Endothelial cell of umbilical vein (primary cell): ENCODE results near the gene TRAF3. TPM values are rescaled to one million over a fixed set of nuclear protein-coding genes. Genes with fewer than 3 reads are reported as not detected.

Experiments
- BruUV-seq: library from RNA; stranded (reverse); fragments of 400-500 nt; replicated peaks from 2 replicates; lab custom pipeline; 2021; lab: Mats Ljungman, UMichigan
- CTCF ChIA-PET: fragments of 300-600, 350-600 bp; sonication (Branson Sonifier 250); formaldehyde crosslinking; loops from one replicate; lab custom pipeline; 2021; ENCODE audit warnings: antibody characterized with exemption, inconsistent platforms; lab: Charles Lee
- POLR2A ChIA-PET: fragments of 300-600, 350-600 bp; sonication (Branson Sonifier 250); formaldehyde crosslinking; loops from one replicate; lab custom pipeline; 2021; ENCODE audit warnings: antibody characterized with exemption, inconsistent platforms; lab: Charles Lee
- DNase-seq: peaks from one replicate; pipeline ENCODE4 v3.0.0-alpha.2; 2011; ENCODE audit warnings: low read depth, low spot score
- FAIRE-seq: peaks from 2 replicates; lab custom pipeline; 2011; peaks lifted over from hg19 to GRCh38; lab: Jason Lieb, UNC
- H2AFZ ChIP-seq: 2 replicates; pipeline ENCODE4 v1.6.0; 2012; ENCODE audit warnings: low read depth, low read length, control low read depth, inconsistent platforms
- H3K27ac ChIP-seq: 2 replicates; pipeline ENCODE4 v1.5.1; 2011; ENCODE audit warnings: low read depth, mild to moderate bottlenecking, control low read depth, low read length, moderate library complexity; ENCODE audit not compliant: insufficient read depth
- H3K27me3 ChIP-seq, 2 experiments: 2 replicates each; pipeline versions ENCODE4 v1.6.0 to v1.6.1; 2011; ENCODE audit warnings: low read length in 2 of 2, mixed read lengths in 1 of 2; ENCODE audit not compliant: control insufficient read depth in 2 of 2, insufficient read depth in 2 of 2
- H3K36me3 ChIP-seq, 2 experiments: 2 replicates in 1 of 2; 3 replicates in 1 of 2; pipeline ENCODE4 v1.5.1; 2011; ENCODE audit warnings: low read length in 2 of 2, mild to moderate bottlenecking in 1 of 2, moderate library complexity in 1 of 2; ENCODE audit not compliant: control insufficient read depth in 2 of 2, insufficient read depth in 2 of 2; ENCODE audit errors: extremely low read depth in 1 of 2
- H3K4me1 ChIP-seq: 3 replicates; pipeline ENCODE4 v1.5.1; 2011; ENCODE audit warnings: mild to moderate bottlenecking, low read length; ENCODE audit not compliant: control insufficient read depth, insufficient read depth; ENCODE audit errors: extremely low read depth
- H3K4me2 ChIP-seq: 2 replicates; pipeline ENCODE4 v1.6.1; 2011; ENCODE audit warnings: low read length, control low read depth, mixed read lengths; ENCODE audit not compliant: insufficient read depth
- H3K4me3 ChIP-seq, 3 experiments: fragments of 200-600 bp in 1 of 3; sonication (generic), shearing (Covaris generic) in 1 of 3; replicated peaks in 1 of 3; 2 replicates each; pipeline ENCODE4 v1.5.1; 2011 to 2016; ENCODE audit warnings: control low read depth in 3 of 3, low read length in 3 of 3, mild to moderate bottlenecking in 2 of 3, inconsistent platforms in 1 of 3, low read depth in 1 of 3, moderate library complexity in 1 of 3; ENCODE audit not compliant: insufficient read depth in 1 of 3
- H3K79me2 ChIP-seq: 2 replicates; pipeline ENCODE4 v1.6.0; 2012; ENCODE audit warnings: low read length, inconsistent platforms; ENCODE audit not compliant: control insufficient read depth, insufficient read depth
- H3K9ac ChIP-seq: replicated peaks from 2 replicates; pipeline ENCODE3; 2011; ENCODE audit warnings: low read length, control low read depth; ENCODE audit not compliant: insufficient read depth; ENCODE audit errors: extremely low read depth
- H3K9me1 ChIP-seq: replicated peaks from 3 replicates; pipeline ENCODE4 v1.6.0; 2011; ENCODE audit warnings: mild to moderate bottlenecking, low read length; ENCODE audit not compliant: control insufficient read depth, insufficient read depth; ENCODE audit errors: extremely low read depth
- H3K9me3 ChIP-seq: replicated peaks from 2 replicates; pipeline ENCODE4 v1.5.1; 2012; ENCODE audit warnings: low read length, inconsistent platforms; ENCODE audit not compliant: control insufficient read depth, insufficient read depth
- H4K20me1 ChIP-seq: replicated peaks from 2 replicates; pipeline ENCODE3; 2011; ENCODE audit warnings: mild to moderate bottlenecking, low read length; ENCODE audit not compliant: control insufficient read depth, insufficient read depth; ENCODE audit errors: extremely low read depth
- CTCF ChIP-seq, 2 donors: IDR thresholded peaks; 1 replicate in 1 of 2; 2 replicates in 1 of 2; pipeline ENCODE4 v1.5.1; 2011; ENCODE audit warnings: low read length in 2 of 2, mild to moderate bottlenecking in 2 of 2, moderate library complexity in 2 of 2, control low read depth in 1 of 2, inconsistent platforms in 1 of 2, low read depth in 1 of 2; ENCODE audit not compliant: insufficient read depth in 1 of 2; ENCODE audit errors: extremely low read depth in 1 of 2
- EZH2 ChIP-seq: IDR thresholded peaks from 2 replicates; pipeline ENCODE4 v1.6.1; 2012; ENCODE audit warnings: borderline replicate concordance, low read depth, mild to moderate bottlenecking, moderate library complexity, low read length, inconsistent platforms; ENCODE audit not compliant: severe bottlenecking
- FOS ChIP-seq: IDR thresholded peaks from 2 replicates; pipeline ENCODE4 v1.6.1; 2011; ENCODE audit warnings: mild to moderate bottlenecking, low read length, moderate library complexity, borderline replicate concordance; ENCODE audit not compliant: insufficient read depth
- GATA2 ChIP-seq: IDR thresholded peaks from 2 replicates; pipeline ENCODE4 v1.7.0; 2011; ENCODE audit warnings: low read depth, mild to moderate bottlenecking, moderate library complexity, mixed read lengths, low read length; ENCODE audit not compliant: insufficient read length, insufficient read depth
- JUN ChIP-seq: IDR thresholded peaks from 2 replicates; pipeline ENCODE4 v1.6.1; 2011; ENCODE audit warnings: borderline replicate concordance, low read depth; ENCODE audit not compliant: insufficient read length, insufficient read depth
- MYC ChIP-seq: IDR thresholded peaks from one replicate; pipeline ENCODE4 v1.6.1; 2011; ENCODE audit warnings: mild to moderate bottlenecking, low read depth, low read length
- POLR2A ChIP-seq: IDR thresholded peaks from 2 replicates; pipeline ENCODE4 v1.6.1; 2012; ENCODE audit warnings: low read depth, mild to moderate bottlenecking, control low read depth, low read length
- POLR2AphosphoS5 ChIP-seq: IDR thresholded peaks from 2 replicates; pipeline ENCODE4 v1.6.1; 2012; ENCODE audit warnings: low read depth, mild to moderate bottlenecking, control low read depth, low read length, moderate library complexity; ENCODE audit not compliant: insufficient read depth
- dilution Hi-C: fragments of 300-500 bp; cut with MboI; formaldehyde crosslinking; loops from one replicate; pipeline ENCODE4 v1.15.0; 2019; ENCODE audit warnings: low sequenced_read_pairs; ENCODE audit not compliant: extremely low pct_ligation_motif_present
- intact Hi-C: fragments of 100-400 bp; cut with micrococcal nuclease; formaldehyde crosslinking; loops from one replicate; pipeline ENCODE4 v1.10.0; 2022
- polyA plus RNA-seq, 4 experiments: library from polyadenylated mRNA; depleted of rRNA in 3 of 4; stranded (reverse) in 3 of 4; unstranded in 1 of 4; fragments of >200 nt; gene quantifications; 2 replicates each; pipeline versions ENCODE4 v1.2.1 to v1.2.3, GENCODE V29; 2011 to 2012; ENCODE audit warnings: missing spikeins in 1 of 4
- total RNA-seq: library from RNA; stranded (reverse); gene quantifications from 2 replicates; pipeline ENCODE4 v1.2.3, GENCODE V29; 2021
- TF ChIP-seq, protein P1 (sequence below): IDR thresholded peaks from 2 replicates; pipeline ENCODE4 v1.6.1; 2011; ENCODE audit not compliant: insufficient read depth, insufficient read length

Gene TRAF3
- total and polyA plus RNA-seq, 2 donors (not counting 3 experiments of a cell fraction or from before 2014, with no cell fraction given) = 14.4 to 27.6 TPM

DNA sequence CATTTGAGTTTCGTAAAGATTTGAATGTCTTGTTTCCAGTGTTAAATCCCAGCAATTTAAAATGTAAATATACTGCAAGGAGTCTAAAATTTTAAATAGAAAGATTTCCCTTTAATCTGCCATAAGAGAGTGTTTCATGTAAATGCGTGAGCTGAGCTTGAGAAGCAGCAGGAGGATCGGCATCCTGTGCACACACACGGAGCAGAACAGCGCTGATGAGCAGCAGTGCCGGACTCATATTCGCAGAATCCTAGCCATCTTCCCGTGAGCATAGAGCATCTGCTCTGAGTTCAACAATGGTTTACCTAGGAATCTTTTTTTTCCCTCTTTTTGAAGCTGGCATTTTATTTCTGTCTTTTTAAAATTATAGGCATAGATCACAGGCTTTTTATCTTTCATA is 115.4 kb downstream of the TRAF3 start:
- BruUV-seq = no TSS peak
- no peak overlapping the region for H3K4me2 ChIP-seq
- TF ChIP-seq EZH2 = no peak
- TF ChIP-seq POLR2A = no peak
- TF ChIP-seq MYC = no peak
- no peak for TF ChIP-seq FOS
- no peak for TF ChIP-seq JUN
- POLR2A ChIA-PET = no interaction called here
- H3K9me1 ChIP-seq = no peaks in the 10 kb centered on the region
- H3K79me2 ChIP-seq = no peaks in the 10 kb centered on the region
- CTCF ChIA-PET = no interaction called here
- no peak overlapping the region for H3K27ac ChIP-seq
- intact Hi-C loops (no loop called here), dilution Hi-C loops (no loop called here)
- no peaks in the 10 kb centered on the region for H3K9me3 ChIP-seq
- no peak overlapping the region for H2AFZ ChIP-seq
- H3K27me3 ChIP-seq = no peaks in the 10 kb centered on the region
- no peak overlapping the region for H3K4me3 ChIP-seq
- DNase-seq (no peak), FAIRE-seq (no peak)
- no peak overlapping the region for H3K9ac ChIP-seq
- H3K4me1 ChIP-seq = no peaks in the 10 kb centered on the region
- peaks cover 0 to 5% of the 10 kb centered on the region in 2 experiments for H3K36me3 ChIP-seq
- no peaks in the 10 kb centered on the region for H4K20me1 ChIP-seq

DNA sequence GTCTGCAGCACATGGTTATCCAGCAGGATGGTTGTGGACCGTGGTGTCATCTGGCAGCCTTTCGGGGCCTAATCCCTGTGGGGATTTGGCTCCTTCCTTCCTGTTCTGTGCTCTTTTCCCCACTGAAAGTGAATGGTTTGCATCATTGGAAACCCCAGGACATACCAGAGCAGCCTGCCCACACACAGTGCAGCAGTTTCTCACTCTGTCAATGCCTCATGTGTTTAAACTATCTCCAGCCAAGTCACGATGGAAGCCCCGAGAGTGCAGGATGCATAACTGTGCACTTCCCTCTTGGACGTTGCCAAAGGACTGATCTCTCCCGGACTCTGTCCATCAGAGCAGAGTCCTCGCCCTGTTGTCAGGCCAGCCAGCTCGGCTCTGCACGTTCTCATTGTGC is 116.2 kb downstream of the TRAF3 start:
- DNase-seq = no peak
- BruUV-seq = no TSS peak

More for the DNA sequence above, 116.2 kb downstream of the TRAF3 start:
- FAIRE-seq = no peak
- intact Hi-C loops (no loop called here), dilution Hi-C loops (no loop called here)
- no peak overlapping the region for H3K9ac ChIP-seq
- H4K20me1 ChIP-seq = no peaks in the 10 kb centered on the region
- no peak overlapping the region for H3K4me2 ChIP-seq
- ChIA-PET POLR2A (no interaction called here), CTCF (no interaction called here)
- H3K4me1 ChIP-seq = no peaks in the 10 kb centered on the region
- H3K9me1 ChIP-seq = no peaks in the 10 kb centered on the region
- H3K79me2 ChIP-seq = no peaks in the 10 kb centered on the region
- no peak overlapping the region for H3K27ac ChIP-seq
- TF ChIP-seq JUN (no peak), FOS (no peak), MYC (no peak), POLR2AphosphoS5 (no peak), POLR2A (no peak), EZH2 (no peak), CTCF (IDR thresholded peaks at IDR 0.05; ENCODE audit: extremely low read depth in 1 of 2, insufficient read depth in 1 of 2, low read depth in 1 of 2, low read length in 2 of 2) (no peak), GATA2 (no peak)
- TF ChIP-seq, protein P1, sequence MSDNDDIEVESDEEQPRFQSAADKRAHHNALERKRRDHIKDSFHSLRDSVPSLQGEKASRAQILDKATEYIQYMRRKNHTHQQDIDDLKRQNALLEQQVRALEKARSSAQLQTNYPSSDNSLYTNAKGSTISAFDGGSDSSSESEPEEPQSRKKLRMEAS = no peak
- H3K27me3 ChIP-seq = no peaks in the 10 kb centered on the region
- peaks cover 0 to 5% of the 10 kb centered on the region in 2 experiments for H3K36me3 ChIP-seq
- H3K4me3 ChIP-seq = no peak overlapping the region
- H3K9me3 ChIP-seq = no peaks in the 10 kb centered on the region
- H2AFZ ChIP-seq = no peak overlapping the region
